Measurements from ENCODE around the gene SLC8A2. TPM values are rescaled to one million over a fixed set of nuclear protein-coding genes. Genes with fewer than 3 reads are reported as not detected.

Gene SLC8A2
- total and polyA plus RNA-seq, 2 of the 8 experiments (the other 6 are each of a cell fraction or from before 2014, with no cell fraction given), result 7.3 to 12.4 TPM

DNA sequence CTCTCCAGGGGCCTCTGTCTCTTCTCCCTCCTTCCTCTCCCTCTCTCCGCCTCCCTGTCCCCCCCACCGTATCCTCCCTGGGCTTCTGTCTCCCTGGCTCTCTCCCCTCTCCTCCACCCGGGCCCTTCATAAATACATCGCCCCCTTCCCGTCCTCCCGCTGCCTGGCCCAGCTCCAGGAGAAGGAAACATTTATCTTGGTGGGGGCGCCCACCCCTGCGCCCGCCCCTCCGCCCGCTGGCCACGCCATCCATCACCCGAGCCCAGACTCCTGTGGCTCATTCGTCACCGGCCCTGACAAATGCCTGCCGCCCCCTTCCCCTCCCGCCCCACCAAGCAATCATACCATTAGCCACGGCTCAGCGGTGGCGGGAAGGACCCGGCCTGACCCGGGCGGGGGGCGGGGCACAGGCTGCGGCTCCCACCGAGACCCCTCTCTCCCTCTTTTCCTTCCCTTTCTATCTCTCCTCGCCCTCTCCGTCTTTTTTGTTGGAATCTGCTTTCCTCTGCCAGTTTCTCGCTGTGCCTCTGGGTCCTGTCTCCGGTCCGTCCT lies 49.8 kb downstream of the SLC8A2 start:
- Histone ChIP-seq H3K14ac (ENCODE audit: insufficient read length) (no peak overlapping the region), H3K56ac (replicated peaks; ENCODE audit: insufficient read length, low read depth, low read length) (no peak overlapping the region), H4K91ac (replicated peaks; ENCODE audit: insufficient read length, low read length) (no peak overlapping the region), H3K23me2 (ENCODE audit: low read depth, low read length) (peaks cover 36% of the 10 kb centered on the region), H3K4ac (replicated peaks; ENCODE audit: insufficient read length, low read depth, low read length) (no peak overlapping the region), H3K79me2 (ENCODE audit: control insufficient read depth in 1 of 2, insufficient read depth in 2 of 2, low read length in 2 of 2) (no peaks in the 10 kb centered on the region), H3K4me1 (replicated peaks in 1 of 4; ENCODE audit: control insufficient read depth in 3 of 4, insufficient read depth in 4 of 4, low read length in 3 of 4) (peaks cover 6 to 35% (median 18%) of the 10 kb centered on the region in 4 experiments), H3K23ac (ENCODE audit: insufficient read length) (no peak overlapping the region), H3K9me3 (ENCODE audit: insufficient read depth in 2 of 2, low read depth in 1 of 2, low read length in 1 of 2) (no peaks in the 10 kb centered on the region), H2AK5ac (ENCODE audit: low read depth, low read length) (no peak overlapping the region), H3K79me1 (ENCODE audit: low read depth, low read length) (no peaks in the 10 kb centered on the region), H4K20me1 (replicated peaks in 1 of 2; ENCODE audit: control insufficient read depth in 1 of 2, insufficient read depth in 2 of 2, low read length in 2 of 2) (peaks cover 4 to 7% of the 10 kb centered on the region in 2 experiments), H2AFZ (ENCODE audit: low read length) (no peak overlapping the region), H2BK12ac (ENCODE audit: low read depth, low read length) (no peak overlapping the region), H3K4me3 (ENCODE audit: extremely low read depth in 1 of 4, insufficient read depth in 2 of 4, low read depth in 3 of 4, low read length in 4 of 4) (peak overlapping the region in 3 of 4 experiments; percentile 26 to 75 (median 27); a peak in 6 of 8 replicates), H2BK20ac (ENCODE audit: low read length) (no peak overlapping the region), H3K18ac (ENCODE audit: extremely low read depth, low read length) (no peak overlapping the region), H2BK15ac (ENCODE audit: low read length) (no peak overlapping the region), H3K27ac (ENCODE audit: low read depth, low read length) (no peak overlapping the region), H3K36me3 (ENCODE audit: control insufficient read depth in 2 of 4, insufficient read depth in 4 of 4, low read length in 3 of 4) (no peaks in the 10 kb centered on the region), H3K27me3 (replicated peaks in 1 of 4; ENCODE audit: control insufficient read depth in 3 of 4, extremely low read depth in 1 of 4, insufficient read depth in 3 of 4, low read length in 3 of 4) (peaks cover 36 to 73% (median 68%) of the 10 kb centered on the region in 4 experiments), H2BK5ac (ENCODE audit: low read depth, low read length) (no peak overlapping the region), H4K5ac (ENCODE audit: insufficient read length, low read depth, low read length) (no peak overlapping the region), H3K4me2 (ENCODE audit: insufficient read depth in 1 of 2, low read depth in 2 of 2, low read length in 2 of 2) (peak overlapping the region; percentile 92 to 96), H3K9ac (replicated peaks in 1 of 4; ENCODE audit: extremely low read depth in 1 of 4, low read depth in 3 of 4, low read length in 3 of 4) (no peak overlapping the region), H2BK120ac (replicated peaks; ENCODE audit: low read depth, low read length) (no peak overlapping the region), H4K8ac (ENCODE audit: extremely low read depth, insufficient read depth, low read length) (no peak overlapping the region)
- 0% methylated on average over 3 of the region's 31 CpGs; no CpG with 5 or more reads in 1 of the 2 experiments for WGBS, 2 experiments (ENCODE audit: extremely low coverage in 1 of 2, insufficient coverage in 1 of 2, insufficient read length in 1 of 2, insufficient replicate concordance in 2 of 2, low coverage in 1 of 2, low lambda C conversion rate in 2 of 2, missing lambda C conversion rate in 1 of 2)
- ChIA-PET CTCF (ENCODE audit: partially characterized antibody) (interaction anchor here (0.6 kb wide), 1 partner anchor 71 kb away, joined by 5 read pairs; no protein-coding TSS in a partner anchor), POLR2A (ENCODE audit: partially characterized antibody) (no interaction called here)
- TF ChIP-seq EZH2 (IDR thresholded peaks at IDR 0.05; ENCODE audit: low read depth, low read length, severe bottlenecking) (peak; percentile 2), SP2 (IDR thresholded peaks at IDR 0.05; ENCODE audit: low read length) (no peak), CREB1 (IDR thresholded peaks at IDR 0.05) (no peak)
- DNase-seq (ENCODE audit: low read depth in 1 of 2, low spot score in 2 of 2) (no peak), FAIRE-seq (no peak)
